Astrocyte of the spinal cord (primary cell): ENCODE measurements around the gene FANCD2OS.
A peak's percentile ranks its signal among the peaks of the same experiment; 100 is the strongest.
"Not testable (repeated sequence)": the region's sequence is repeated elsewhere in the genome, so short reads cannot be mapped to it uniquely, and the experiment has no call there.

Experiments used
- DNase-seq: peaks from one replicate; pipeline ENCODE4 v3.0.0; 2011; ENCODE audit warnings: low read depth, low spot score
- H3K4me3 ChIP-seq: 2 replicates; pipeline ENCODE4 v1.5.1; 2011; ENCODE audit warnings: low read depth, mild to moderate bottlenecking, low read length, moderate library complexity
- CTCF ChIP-seq: IDR thresholded peaks from 2 replicates; pipeline ENCODE4 v1.5.1; 2012; ENCODE audit warnings: low read depth, mild to moderate bottlenecking, low read length, inconsistent platforms
- in situ Hi-C: cut with HindIII; loops from 2 replicates; pipeline ENCODE4 v1.10.0; 2017; ENCODE audit warnings: low sequenced_read_pairs

Gene FANCD2OS

DNA sequence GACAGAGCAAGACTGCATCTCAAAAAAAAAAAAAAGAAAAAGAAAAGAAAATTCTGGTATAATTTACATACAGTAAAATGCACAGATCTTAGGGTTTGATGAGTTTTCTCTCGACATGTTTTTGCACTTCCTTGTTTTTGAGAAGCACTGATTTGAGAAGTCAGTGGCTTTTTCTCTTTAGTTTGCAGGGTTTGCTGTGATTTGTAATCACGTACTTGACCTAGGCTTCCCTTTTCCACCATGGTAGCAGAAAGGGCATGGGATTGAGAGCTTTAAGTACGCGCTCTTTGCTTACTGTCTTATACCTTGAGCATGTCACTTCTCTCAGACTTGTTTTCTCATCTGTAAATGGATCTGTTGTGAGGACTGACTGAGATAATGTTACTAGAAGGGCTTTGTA, 37.6 kb upstream of the FANCD2OS start:
- no peak for TF ChIP-seq CTCF
- no peak for DNase-seq
- in situ Hi-C loops, result no loop called here
- no peak overlapping the region for H3K4me3 ChIP-seq

DNA sequence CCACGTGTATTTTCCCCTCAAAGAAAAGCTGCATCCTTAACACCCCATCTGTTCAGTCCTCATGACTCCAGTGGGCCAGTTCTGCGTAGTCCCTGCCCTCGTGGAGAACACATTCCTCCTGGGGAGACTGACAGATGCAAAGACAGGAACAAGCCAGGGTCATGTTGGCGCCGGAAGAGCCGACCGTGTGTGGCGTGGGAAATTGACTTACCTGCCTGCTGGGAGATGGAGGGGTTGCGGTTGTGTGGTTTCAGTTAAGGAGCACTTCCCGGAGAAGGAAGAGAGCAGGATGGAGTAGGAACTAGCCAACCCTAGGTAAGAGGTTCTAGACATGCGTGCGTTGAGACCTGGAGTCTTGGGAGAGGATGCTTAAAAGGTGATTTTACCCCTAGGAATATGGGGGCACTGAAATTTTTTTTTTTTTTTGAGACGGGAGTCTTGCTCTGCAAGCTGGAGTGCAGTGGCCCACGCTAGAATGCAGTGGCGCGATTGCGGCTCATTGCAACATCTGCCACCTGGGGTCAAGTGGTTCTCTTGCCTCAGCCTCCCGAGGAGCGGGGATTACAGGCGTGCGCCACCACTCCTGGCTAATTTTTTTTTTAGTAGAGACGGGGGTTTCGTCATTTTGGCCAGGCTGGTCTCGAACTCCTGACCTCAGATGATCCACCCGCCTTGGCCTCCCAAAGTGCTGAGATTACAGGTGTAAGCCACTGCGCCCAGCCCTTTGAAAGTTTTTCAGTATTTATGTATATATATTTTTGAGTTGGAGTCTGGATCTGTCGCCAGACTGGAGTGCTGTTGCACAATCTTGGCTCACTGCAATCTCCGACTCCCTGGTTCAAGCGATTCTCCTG, 34.9 kb upstream of the FANCD2OS start:
- in situ Hi-C loops, result no loop called here
- no peak for DNase-seq
- H3K4me3 ChIP-seq, result peak overlapping the region; percentile 76
- no peak for TF ChIP-seq CTCF

- in situ Hi-C loops, result no loop called here
- DNase-seq, result no peak
- peak overlapping the region; percentile 76 for H3K4me3 ChIP-seq
- TF ChIP-seq CTCF, result no peak
These were observed 33.0 kb upstream of the FANCD2OS start for GRCh38 chr3:10140996-10141546.

DNA sequence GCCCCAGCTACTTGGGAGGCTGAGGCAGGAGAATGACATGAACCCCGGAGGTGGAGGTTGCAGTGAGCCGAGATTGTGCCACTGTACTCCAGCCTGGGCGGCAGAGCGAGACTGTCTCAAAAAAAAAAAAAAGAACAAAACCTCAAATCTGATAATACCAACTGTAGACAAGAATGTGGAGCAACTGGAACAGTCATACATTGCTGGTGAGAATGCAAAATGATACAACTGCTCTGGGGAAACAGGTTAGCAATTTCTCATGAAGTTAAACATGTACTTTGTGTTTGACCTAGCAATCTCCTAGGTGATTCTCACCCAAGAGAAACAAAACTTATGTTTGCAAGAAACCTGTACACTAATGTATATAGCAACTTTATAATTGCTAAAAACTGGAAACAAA, 29.1 kb upstream of the FANCD2OS start:
- no peak for DNase-seq
- no peak for TF ChIP-seq CTCF
- in situ Hi-C loops, result no loop called here
- H3K4me3 ChIP-seq, result no peak overlapping the region

DNA sequence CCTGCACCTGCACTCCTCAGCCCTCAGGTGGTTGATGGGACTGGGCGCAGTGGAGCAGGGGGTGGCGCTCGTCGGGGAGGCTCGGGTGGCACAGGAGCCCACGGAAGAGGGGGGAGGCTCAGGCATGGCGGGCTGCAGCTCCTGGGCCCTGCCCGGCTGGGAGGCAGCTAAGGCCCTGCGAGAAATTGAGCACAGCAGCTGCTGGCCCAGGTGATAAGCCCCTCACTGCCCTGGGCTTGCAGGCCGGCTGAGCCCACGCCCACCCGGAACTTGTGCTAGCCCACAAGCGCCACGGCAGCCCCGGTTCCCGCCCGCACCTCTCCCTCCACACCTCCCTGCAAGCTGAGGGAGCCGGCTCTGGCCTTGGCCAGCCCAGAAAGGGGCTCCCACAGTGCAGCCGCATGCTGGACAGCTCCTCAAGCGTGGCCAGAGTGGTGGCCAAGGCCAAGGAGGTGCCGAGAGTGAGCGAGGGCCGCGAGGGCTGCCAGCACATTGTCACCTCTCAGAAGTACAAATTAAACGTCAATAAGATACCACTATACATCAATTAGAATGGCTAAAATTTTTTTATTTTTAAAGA, 28.5 kb upstream of the FANCD2OS start:
- no peak overlapping the region for H3K4me3 ChIP-seq
- TF ChIP-seq CTCF, result no peak
- no peak for DNase-seq
- in situ Hi-C loops, result no loop called here

- DNase-seq, in situ Hi-C loops, H3K4me3 ChIP-seq: not testable (repeated sequence)
These were observed 27.8 kb upstream of the FANCD2OS start for GRCh38 chr3:10135872-10136271.

DNA sequence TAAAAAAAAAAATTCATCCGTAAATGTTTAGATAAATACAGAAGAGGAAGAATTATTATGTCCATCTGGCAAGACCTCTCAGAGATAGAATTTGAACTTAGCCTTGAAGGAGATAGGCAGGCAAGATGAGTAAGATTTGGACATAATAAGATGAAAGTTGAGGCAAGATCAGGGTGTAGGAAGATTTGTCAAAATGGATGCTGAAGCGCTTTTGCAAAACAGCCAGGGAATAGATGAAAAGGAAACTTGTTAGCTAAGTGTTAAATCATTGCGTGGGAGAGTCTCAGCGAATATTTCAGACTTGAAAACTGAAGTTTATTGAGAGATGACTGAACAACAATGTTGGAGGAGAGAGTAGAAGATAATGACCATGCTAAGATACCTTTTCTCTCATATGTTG, 14.7 kb upstream of the FANCD2OS start:
- no peak for DNase-seq
- no peak for TF ChIP-seq CTCF
- in situ Hi-C loops, result no loop called here
- H3K4me3 ChIP-seq, result no peak overlapping the region
